Measurements from ENCODE around the gene LSS. TPM values are rescaled to one million over a fixed set of nuclear protein-coding genes. Genes with fewer than 3 reads are reported as not detected.

LSS gene
- total and polyA plus RNA-seq, 10 of the 15 experiments (the other 5 are each of a cell fraction or from before 2014, with no cell fraction given) = 2.9 to 82.4 (median 27.5) TPM

- 40% methylated on average over 28 of the region's 28 CpGs for WGBS (ENCODE audit: insufficient coverage, insufficient replicate concordance, low lambda C conversion rate, missing lambda C conversion rate)
- Histone ChIP-seq H3K9me3 (replicated peaks; ENCODE audit: control insufficient read depth, insufficient read depth, low read length) (no peaks in the 10 kb centered on the region; the same call in 2 of the 3 replicates), H3K4me3 (no peak overlapping the region), H3K27ac (ENCODE audit: control insufficient read depth, insufficient read depth) (no peak overlapping the region), H3K36me3 (ENCODE audit: control insufficient read depth in 2 of 2, insufficient read depth in 2 of 2, low read length in 1 of 2) (no peaks in the 10 kb centered on the region), H3K79me2 (ENCODE audit: control insufficient read depth, insufficient read depth, low read length) (no peaks in the 10 kb centered on the region), H3K9ac (ENCODE audit: control insufficient read depth, insufficient read depth, low read length) (no peak overlapping the region), H2AFZ (ENCODE audit: control insufficient read depth, low read depth, low read length) (no peak overlapping the region), H3K4me2 (ENCODE audit: control insufficient read depth, insufficient read depth) (no peak overlapping the region), H4K20me1 (ENCODE audit: control insufficient read depth, insufficient read depth) (no peaks in the 10 kb centered on the region), H3K27me3 (replicated peaks in 1 of 2; ENCODE audit: control insufficient read depth in 2 of 2, insufficient read depth in 2 of 2, low read length in 1 of 2) (no peaks in the 10 kb centered on the region), H3K4me1 (ENCODE audit: control insufficient read depth, insufficient read depth, low read length) (no peaks in the 10 kb centered on the region)
- no peak for DNase-seq (ENCODE audit: low read depth, low spot score)
- ChIA-PET POLR2A (interaction anchor here (0.6 kb wide), 1 partner anchor 319 kb away, joined by 4 read pairs; no protein-coding TSS in a partner anchor), CTCF (no interaction called here), RAD21 (ENCODE audit: unreplicated experiment) (no interaction called here), SMC1A (ENCODE audit: uncharacterized antibody, unreplicated experiment) (no interaction called here)
- no peak for ATAC-seq
- in situ Hi-C loops (cut with MboI) = no loop called here
- TF ChIP-seq SRF (IDR thresholded peaks at IDR 0.05; ENCODE audit: low read depth in 2 of 2, low read length in 2 of 2) (no peak), YY1 (IDR thresholded peaks at IDR 0.05; ENCODE audit: low read depth, low read length) (no peak), CEBPZ (IDR thresholded peaks at IDR 0.05; ENCODE audit: low read depth, low read length) (no peak), BCL3 (IDR thresholded peaks at IDR 0.05; ENCODE audit: borderline replicate concordance, insufficient read depth, low read depth, low read length, poor library complexity, severe bottlenecking) (no peak), DPF2 (IDR thresholded peaks at IDR 0.05) (no peak), CREB1 (IDR thresholded peaks at IDR 0.05; ENCODE audit: low read depth) (no peak)
- intact Hi-C loops (cut with micrococcal nuclease; ENCODE audit: unreplicated experiment) = no loop called here
- no TSS peak for BruUV-seq (replicated peaks)
- FAIRE-seq = no peak
Observed at GRCh38 chr21:46138383-46138970, 90.1 kb downstream of the LSS start.

Other genes starting within 250 kb of the LSS start
Only the 7 nearest of the 9 such genes appear.
- not detected in 2 replicates for gene COL6A2, start 130.7 kb downstream of the LSS start, total RNA-seq (2014; rRNA removed)
- not detected in 2 replicates for gene COL6A2, start 130.7 kb downstream of the LSS start, total RNA-seq (2014; rRNA removed; fragmentation: Illumina TruSeq; extraction: Trizol)
- 0.58 and 1.3 TPM in 2 replicates for gene COL6A2, start 130.7 kb downstream of the LSS start, total RNA-seq (2021)
- not detected in 2 replicates for gene COL6A2, start 130.7 kb downstream of the LSS start, polyA plus RNA-seq (2011; rRNA removed)
- gene COL6A2, start 130.7 kb downstream of the LSS start, polyA plus RNA-seq (2014; fragmentation: Illumina TruSeq; extraction: Trizol) = not detected in 2 replicates
- gene COL6A2, start 130.7 kb downstream of the LSS start, polyA plus RNA-seq (2014; fragmentation: Nextera tagmentation; extraction: Ambion mirVana) = not detected
- gene COL6A2, start 130.7 kb downstream of the LSS start, polyA plus RNA-seq (2014; rRNA removed) = 0.04 TPM in 1 of 2 replicates, not detected in the other
- under 1 TPM; 0.16 to 0.34 TPM for gene COL6A2, start 130.7 kb downstream of the LSS start, polyA plus RNA-seq (2016; fragmentation: Nextera tagmentation; extraction: Ambion mirVana)
- 0.60 TPM in 1 of 2 replicates, not detected in the other for gene FTCD, start 73.2 kb downstream of the LSS start, total RNA-seq (2014; rRNA removed)
- gene FTCD, start 73.2 kb downstream of the LSS start, total RNA-seq (2014; rRNA removed; fragmentation: Illumina TruSeq; extraction: Trizol) = not detected in 2 replicates
- 0.28 TPM in 1 of 2 replicates, not detected in the other for gene FTCD, start 73.2 kb downstream of the LSS start, total RNA-seq (2021)
- gene FTCD, start 73.2 kb downstream of the LSS start, polyA plus RNA-seq (2011; rRNA removed) = not detected in 2 replicates
- not detected in 2 replicates for gene FTCD, start 73.2 kb downstream of the LSS start, polyA plus RNA-seq (2014; fragmentation: Illumina TruSeq; extraction: Trizol)
- not detected for gene FTCD, start 73.2 kb downstream of the LSS start, polyA plus RNA-seq (2014; fragmentation: Nextera tagmentation; extraction: Ambion mirVana)
- gene FTCD, start 73.2 kb downstream of the LSS start, polyA plus RNA-seq (2014; rRNA removed) = 0.27 and 0.33 TPM in 2 replicates
- not detected for gene FTCD, start 73.2 kb downstream of the LSS start, polyA plus RNA-seq (2016; fragmentation: Nextera tagmentation; extraction: Ambion mirVana)
- gene SPATC1L, start 44.3 kb downstream of the LSS start, total RNA-seq (2014; rRNA removed) = 6.4 and 6.8 TPM in 2 replicates
- 2.5 and 2.8 TPM in 2 replicates for gene SPATC1L, start 44.3 kb downstream of the LSS start, total RNA-seq (2014; rRNA removed; fragmentation: Illumina TruSeq; extraction: Trizol)
- 9.5 and 11.2 TPM in 2 replicates for gene SPATC1L, start 44.3 kb downstream of the LSS start, total RNA-seq (2021)
- gene SPATC1L, start 44.3 kb downstream of the LSS start, polyA plus RNA-seq (2011; rRNA removed) = 0.72 and 1.4 TPM in 2 replicates
- gene SPATC1L, start 44.3 kb downstream of the LSS start, polyA plus RNA-seq (2014; fragmentation: Illumina TruSeq; extraction: Trizol) = 0.38 and 2.1 TPM in 2 replicates
- gene SPATC1L, start 44.3 kb downstream of the LSS start, polyA plus RNA-seq (2014; fragmentation: Nextera tagmentation; extraction: Ambion mirVana) = not detected
- 5.9 and 7.2 TPM in 2 replicates for gene SPATC1L, start 44.3 kb downstream of the LSS start, polyA plus RNA-seq (2014; rRNA removed)
- 10 to 100 TPM; 13.4 to 16.0 TPM for gene SPATC1L, start 44.3 kb downstream of the LSS start, polyA plus RNA-seq (2016; fragmentation: Nextera tagmentation; extraction: Ambion mirVana)
- 53.8 and 53.9 TPM in 2 replicates for gene MCM3AP, start 56.8 kb upstream of the LSS start, total RNA-seq (2014; rRNA removed)
- 32.4 and 39.7 TPM in 2 replicates for gene MCM3AP, start 56.8 kb upstream of the LSS start, total RNA-seq (2014; rRNA removed; fragmentation: Illumina TruSeq; extraction: Trizol)
- gene MCM3AP, start 56.8 kb upstream of the LSS start, total RNA-seq (2021) = 94.3 and 95.7 TPM in 2 replicates
- gene MCM3AP, start 56.8 kb upstream of the LSS start, polyA plus RNA-seq (2011; rRNA removed) = 42.3 and 45.3 TPM in 2 replicates
- 34.3 and 39.3 TPM in 2 replicates for gene MCM3AP, start 56.8 kb upstream of the LSS start, polyA plus RNA-seq (2014; fragmentation: Illumina TruSeq; extraction: Trizol)
- gene MCM3AP, start 56.8 kb upstream of the LSS start, polyA plus RNA-seq (2014; fragmentation: Nextera tagmentation; extraction: Ambion mirVana) = 1 to 10 TPM; 6.1 to 8.8 TPM
- gene MCM3AP, start 56.8 kb upstream of the LSS start, polyA plus RNA-seq (2014; rRNA removed) = 48.6 and 54.6 TPM in 2 replicates
- 10 to 100 TPM; 54.5 to 64.6 TPM for gene MCM3AP, start 56.8 kb upstream of the LSS start, polyA plus RNA-seq (2016; fragmentation: Nextera tagmentation; extraction: Ambion mirVana)
- gene YBEY, start 57.6 kb upstream of the LSS start, total RNA-seq (2014; rRNA removed) = 16.7 and 18.1 TPM in 2 replicates
- 16.5 and 16.9 TPM in 2 replicates for gene YBEY, start 57.6 kb upstream of the LSS start, total RNA-seq (2014; rRNA removed; fragmentation: Illumina TruSeq; extraction: Trizol)
- 13.2 and 13.8 TPM in 2 replicates for gene YBEY, start 57.6 kb upstream of the LSS start, total RNA-seq (2021)
- 31.1 and 38.1 TPM in 2 replicates for gene YBEY, start 57.6 kb upstream of the LSS start, polyA plus RNA-seq (2011; rRNA removed)
- 18.9 and 22.1 TPM in 2 replicates for gene YBEY, start 57.6 kb upstream of the LSS start, polyA plus RNA-seq (2014; fragmentation: Illumina TruSeq; extraction: Trizol)
- 10 to 100 TPM in 1 of 2 experiments, 1 to 10 TPM in 1; 6.5 to 11.3 TPM for gene YBEY, start 57.6 kb upstream of the LSS start, polyA plus RNA-seq (2014; fragmentation: Nextera tagmentation; extraction: Ambion mirVana)
- gene YBEY, start 57.6 kb upstream of the LSS start, polyA plus RNA-seq (2014; rRNA removed) = 27.1 and 31.4 TPM in 2 replicates
- 10 to 100 TPM; 20.2 to 20.9 TPM for gene YBEY, start 57.6 kb upstream of the LSS start, polyA plus RNA-seq (2016; fragmentation: Nextera tagmentation; extraction: Ambion mirVana)
- gene C21orf58, start 95.1 kb upstream of the LSS start, total RNA-seq (2014; rRNA removed) = 14.4 and 16.2 TPM in 2 replicates
- 6.7 and 7.3 TPM in 2 replicates for gene C21orf58, start 95.1 kb upstream of the LSS start, total RNA-seq (2014; rRNA removed; fragmentation: Illumina TruSeq; extraction: Trizol)
- 17.9 and 22.3 TPM in 2 replicates for gene C21orf58, start 95.1 kb upstream of the LSS start, total RNA-seq (2021)
- 4.9 and 6.4 TPM in 2 replicates for gene C21orf58, start 95.1 kb upstream of the LSS start, polyA plus RNA-seq (2011; rRNA removed)
- gene C21orf58, start 95.1 kb upstream of the LSS start, polyA plus RNA-seq (2014; fragmentation: Illumina TruSeq; extraction: Trizol) = 1.3 and 6.7 TPM in 2 replicates
- gene C21orf58, start 95.1 kb upstream of the LSS start, polyA plus RNA-seq (2014; fragmentation: Nextera tagmentation; extraction: Ambion mirVana) = 1 to 10 TPM; 1.1 TPM
- gene C21orf58, start 95.1 kb upstream of the LSS start, polyA plus RNA-seq (2014; rRNA removed) = 21.6 and 28.2 TPM in 2 replicates
- 10 to 100 TPM; 18.8 to 20.2 TPM for gene C21orf58, start 95.1 kb upstream of the LSS start, polyA plus RNA-seq (2016; fragmentation: Nextera tagmentation; extraction: Ambion mirVana)
- gene PCNT, start 95.4 kb upstream of the LSS start, total RNA-seq (2014; rRNA removed) = 21.9 and 22.1 TPM in 2 replicates
- 15.3 and 17.1 TPM in 2 replicates for gene PCNT, start 95.4 kb upstream of the LSS start, total RNA-seq (2014; rRNA removed; fragmentation: Illumina TruSeq; extraction: Trizol)
- 33.0 and 35.4 TPM in 2 replicates for gene PCNT, start 95.4 kb upstream of the LSS start, total RNA-seq (2021)
- gene PCNT, start 95.4 kb upstream of the LSS start, polyA plus RNA-seq (2011; rRNA removed) = 11.3 and 11.5 TPM in 2 replicates
- 7.4 and 18.9 TPM in 2 replicates for gene PCNT, start 95.4 kb upstream of the LSS start, polyA plus RNA-seq (2014; fragmentation: Illumina TruSeq; extraction: Trizol)
- gene PCNT, start 95.4 kb upstream of the LSS start, polyA plus RNA-seq (2014; fragmentation: Nextera tagmentation; extraction: Ambion mirVana) = 1 to 10 TPM; 2.9 to 6.0 TPM
- gene PCNT, start 95.4 kb upstream of the LSS start, polyA plus RNA-seq (2014; rRNA removed) = 25.4 and 35.1 TPM in 2 replicates
- gene PCNT, start 95.4 kb upstream of the LSS start, polyA plus RNA-seq (2016; fragmentation: Nextera tagmentation; extraction: Ambion mirVana) = 10 to 100 TPM; 39.2 to 39.6 TPM

All from GM12878 (cell line).